ENCODE measurements around the gene WDFY2. TPM values are rescaled to one million over a fixed set of nuclear protein-coding genes. Genes with fewer than 3 reads are reported as not detected.

The WDFY2 gene
- polyA plus RNA-seq, 2 donors = 5.4 to 6.9 TPM

DNA sequence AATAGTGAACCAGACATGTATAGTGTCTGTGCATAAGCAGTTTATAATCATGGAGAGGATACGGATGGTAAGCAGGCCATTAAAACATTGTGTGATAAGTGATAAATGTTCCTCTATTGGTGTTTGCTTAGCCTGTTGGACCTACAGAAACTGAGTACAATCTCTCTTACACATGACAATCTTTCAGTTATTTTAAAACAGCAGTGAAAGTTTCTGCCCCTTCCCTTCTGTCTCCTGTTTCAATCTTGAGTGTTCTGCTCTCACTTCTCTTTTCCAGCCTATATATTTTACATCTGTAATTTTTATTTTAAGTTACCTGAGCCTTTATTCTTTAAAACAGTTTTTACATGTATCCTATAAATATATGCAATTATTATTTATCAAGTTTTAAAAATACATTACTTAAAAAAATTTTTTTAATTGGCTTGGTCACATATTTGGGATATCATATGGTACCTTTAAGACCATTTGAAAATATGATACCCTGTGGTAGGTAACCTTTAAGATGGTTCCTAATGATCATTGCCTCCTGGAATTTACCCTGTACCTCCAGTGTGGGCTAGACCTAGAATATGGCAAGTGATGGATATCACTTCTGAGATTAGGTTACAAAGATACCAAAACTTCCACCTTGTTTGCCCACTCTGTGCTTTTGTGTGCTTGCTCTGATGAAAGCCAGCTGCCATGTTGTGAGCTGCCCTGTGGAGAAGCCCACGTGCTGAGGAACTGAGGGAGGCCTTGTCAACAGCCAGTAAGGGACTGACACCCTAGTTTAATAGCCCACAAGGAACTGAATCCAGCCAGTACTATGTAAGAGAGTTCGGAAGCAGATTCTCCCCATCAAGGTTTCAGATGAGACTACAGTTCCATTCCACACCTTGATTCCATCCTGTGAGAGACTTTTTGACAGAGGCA lies 120.4 kb downstream of the WDFY2 start:
- peaks cover 0 to 4% of the 10 kb centered on the region in 2 donors for H3K36me3 ChIP-seq (ENCODE audit: control insufficient read depth in 2 of 2, insufficient read depth in 2 of 2, low read length in 1 of 2)
- H3K27me3 ChIP-seq (ENCODE audit: control insufficient read depth in 1 of 2, insufficient read depth in 2 of 2, low read length in 2 of 2) = no peaks in the 10 kb centered on the region
- WGBS, 2 donors = 88 to 90% methylated on average over 3 of the region's 3 CpGs

GRCh38 chr13:51707461-51707860 lies 123.2 kb downstream of the WDFY2 start:
- H3K9me3 ChIP-seq (ENCODE audit: control insufficient read depth in 2 of 2, insufficient read depth in 1 of 2, low read depth in 1 of 2, low read length in 1 of 2) = no peaks in the 10 kb centered on the region
- no peak overlapping the region for H3K27ac ChIP-seq (ENCODE audit: low read depth in 2 of 2, low read length in 1 of 2)
- H3K4me3 ChIP-seq (ENCODE audit: low read depth in 1 of 2, low read length in 2 of 2) = no peak overlapping the region
- H3K4me1 ChIP-seq (ENCODE audit: control insufficient read depth in 2 of 2, insufficient read depth in 2 of 2, low read length in 1 of 2) = no peaks in the 10 kb centered on the region
- H3K27me3 ChIP-seq (ENCODE audit: control insufficient read depth in 1 of 2, insufficient read depth in 2 of 2, low read length in 2 of 2) = no peaks in the 10 kb centered on the region
- peaks cover 0 to 4% of the 10 kb centered on the region in 2 donors for H3K36me3 ChIP-seq (ENCODE audit: control insufficient read depth in 2 of 2, insufficient read depth in 2 of 2, low read length in 1 of 2)

More for the DNA sequence above, 120.4 kb downstream of the WDFY2 start:
- Histone ChIP-seq H3K9me3 (ENCODE audit: control insufficient read depth in 2 of 2, insufficient read depth in 1 of 2, low read depth in 1 of 2, low read length in 1 of 2) (no peaks in the 10 kb centered on the region), H3K27ac (ENCODE audit: low read depth in 2 of 2, low read length in 1 of 2) (no peak overlapping the region), H3K4me3 (ENCODE audit: low read depth in 1 of 2, low read length in 2 of 2) (no peak overlapping the region), H3K4me1 (ENCODE audit: control insufficient read depth in 2 of 2, insufficient read depth in 2 of 2, low read length in 1 of 2) (no peaks in the 10 kb centered on the region)

DNA sequence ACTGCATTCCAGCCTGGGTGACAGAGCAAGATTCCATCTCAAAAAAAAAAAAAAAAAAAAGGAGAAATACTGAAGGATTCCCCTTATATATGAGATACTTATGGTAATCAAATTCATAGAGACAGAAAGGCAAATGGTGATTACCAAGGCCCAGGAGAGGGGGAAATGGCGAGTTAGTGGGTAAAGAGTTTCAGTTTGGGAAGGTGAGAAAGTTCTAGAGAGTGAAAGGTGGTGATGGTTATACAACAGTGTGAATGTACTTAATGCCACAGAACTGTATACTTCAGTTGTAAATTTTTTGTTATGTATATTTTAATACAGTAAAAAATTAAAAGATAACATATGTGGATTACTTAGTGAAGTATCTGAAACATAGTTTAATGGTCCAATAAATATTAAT lies 129.5 kb downstream of the WDFY2 start:
- Histone ChIP-seq H3K9me3 (ENCODE audit: control insufficient read depth in 2 of 2, insufficient read depth in 1 of 2, low read depth in 1 of 2, low read length in 1 of 2) (no peaks in the 10 kb centered on the region), H3K27ac (ENCODE audit: low read depth in 2 of 2, low read length in 1 of 2) (no peak overlapping the region), H3K27me3 (ENCODE audit: control insufficient read depth in 1 of 2, insufficient read depth in 2 of 2, low read length in 2 of 2) (no peaks in the 10 kb centered on the region), H3K4me3 (ENCODE audit: low read depth in 1 of 2, low read length in 2 of 2) (no peak overlapping the region), H3K36me3 (ENCODE audit: control insufficient read depth in 2 of 2, insufficient read depth in 2 of 2, low read length in 1 of 2) (no peaks in the 10 kb centered on the region), H3K4me1 (ENCODE audit: control insufficient read depth in 2 of 2, insufficient read depth in 2 of 2, low read length in 1 of 2) (peaks cover 0 to 2% of the 10 kb centered on the region in 2 donors)
- 93 to 96% methylated on average over 1 of the region's 1 CpG for WGBS, 2 donors

DNA sequence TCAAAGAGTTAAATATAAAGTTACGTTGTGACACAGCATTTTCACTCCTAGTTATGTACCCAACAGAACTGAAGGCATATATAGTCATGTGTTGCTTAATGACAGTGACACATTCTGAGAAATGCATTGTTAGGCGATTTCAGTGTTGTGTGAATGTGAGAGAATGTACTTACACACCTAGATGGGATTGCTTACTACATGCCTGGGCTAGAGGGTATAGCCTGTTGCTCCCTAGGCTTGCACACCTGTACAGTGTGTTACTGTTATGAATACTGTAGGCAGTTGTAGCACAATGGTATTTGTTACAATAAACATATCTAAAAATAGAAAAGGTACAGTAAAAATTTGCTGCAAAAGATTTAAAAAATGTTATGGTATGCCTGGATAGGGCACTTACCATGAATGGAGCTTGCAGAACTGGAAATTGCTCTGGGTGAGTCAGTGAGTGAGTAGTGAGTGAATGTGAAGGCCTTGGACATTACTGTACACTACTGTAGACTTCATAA lies 130.5 kb downstream of the WDFY2 start:
- H3K4me1 ChIP-seq (ENCODE audit: control insufficient read depth in 2 of 2, insufficient read depth in 2 of 2, low read length in 1 of 2) = peaks cover 0 to 2% of the 10 kb centered on the region in 2 donors
- peaks cover 0 to 2% of the 10 kb centered on the region in 2 donors for H3K36me3 ChIP-seq (ENCODE audit: control insufficient read depth in 2 of 2, insufficient read depth in 2 of 2, low read length in 1 of 2)
- peak overlapping the region; percentile 78 to 82 for H3K27ac ChIP-seq (ENCODE audit: low read depth in 2 of 2, low read length in 1 of 2)
- H3K9me3 ChIP-seq (ENCODE audit: control insufficient read depth in 2 of 2, insufficient read depth in 1 of 2, low read depth in 1 of 2, low read length in 1 of 2) = no peaks in the 10 kb centered on the region
- no peak overlapping the region for H3K4me3 ChIP-seq (ENCODE audit: low read depth in 1 of 2, low read length in 2 of 2)
- no peaks in the 10 kb centered on the region for H3K27me3 ChIP-seq (ENCODE audit: control insufficient read depth in 1 of 2, insufficient read depth in 2 of 2, low read length in 2 of 2)
- WGBS, 2 donors = 49 to 60% methylated on average over 2 of the region's 2 CpGs

DNA sequence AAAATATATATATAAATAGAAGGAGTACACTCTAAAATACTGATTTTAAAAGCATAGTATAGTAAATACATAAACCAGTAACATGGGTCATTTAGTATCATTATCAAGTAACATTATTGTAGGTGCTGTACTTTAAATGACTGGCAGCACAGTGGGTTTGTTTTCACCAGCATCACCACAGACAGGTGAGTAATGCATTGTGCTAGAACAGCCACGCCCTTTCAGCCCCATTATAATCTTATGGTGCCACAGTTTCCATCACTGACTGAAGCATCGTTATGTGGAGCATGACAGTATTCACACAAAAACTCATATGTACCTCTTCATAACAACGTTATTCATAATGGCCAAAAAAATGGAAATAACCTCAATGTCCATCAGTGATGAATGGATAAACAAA lies 131.4 kb downstream of the WDFY2 start:
- H3K27ac ChIP-seq (ENCODE audit: low read depth in 2 of 2, low read length in 1 of 2) = peak overlapping the region in 1 of 2 donors; percentile 62
- H3K27me3 ChIP-seq (ENCODE audit: control insufficient read depth in 1 of 2, insufficient read depth in 2 of 2, low read length in 2 of 2) = no peaks in the 10 kb centered on the region
- H3K4me3 ChIP-seq (ENCODE audit: low read depth in 1 of 2, low read length in 2 of 2) = no peak overlapping the region
- 82 to 85% methylated on average over 3 of the region's 3 CpGs for WGBS, 2 donors
- peaks cover 0 to 2% of the 10 kb centered on the region in 2 donors for H3K4me1 ChIP-seq (ENCODE audit: control insufficient read depth in 2 of 2, insufficient read depth in 2 of 2, low read length in 1 of 2)
- H3K36me3 ChIP-seq (ENCODE audit: control insufficient read depth in 2 of 2, insufficient read depth in 2 of 2, low read length in 1 of 2) = peaks cover 0 to 2% of the 10 kb centered on the region in 2 donors
- H3K9me3 ChIP-seq (ENCODE audit: control insufficient read depth in 2 of 2, insufficient read depth in 1 of 2, low read depth in 1 of 2, low read length in 1 of 2) = no peaks in the 10 kb centered on the region

DNA sequence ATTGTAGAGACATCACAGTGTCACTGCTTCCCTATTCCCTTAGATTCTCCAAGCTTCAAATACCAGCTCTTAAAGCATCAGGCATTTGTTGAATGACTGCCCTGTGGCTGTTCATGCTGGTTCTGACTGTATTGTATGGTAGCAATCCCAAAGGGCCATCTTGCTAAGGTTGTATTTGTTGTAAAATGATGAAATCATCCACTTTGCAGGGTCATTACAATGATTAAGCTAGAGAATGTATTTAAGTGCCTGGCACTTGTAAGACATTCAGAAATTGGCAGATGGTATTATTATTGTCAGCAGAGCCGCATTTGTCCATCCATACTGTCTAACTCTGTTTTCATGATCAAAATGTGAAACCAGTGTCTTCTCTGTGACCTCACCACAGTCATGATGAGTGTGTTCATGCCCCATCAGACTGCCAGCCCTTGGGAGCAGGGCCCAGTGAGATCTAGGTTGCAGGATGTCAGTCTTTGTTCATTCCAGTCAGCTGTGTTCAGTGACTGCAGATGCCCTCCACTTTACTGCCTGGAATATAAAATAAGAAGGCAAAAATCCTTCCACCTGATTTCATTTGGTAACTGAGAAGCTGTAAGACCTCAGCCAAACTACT lies 133.6 kb downstream of the WDFY2 start:
- H3K36me3 ChIP-seq (ENCODE audit: control insufficient read depth in 2 of 2, insufficient read depth in 2 of 2, low read length in 1 of 2) = peaks cover 0 to 4% of the 10 kb centered on the region in 2 donors
- no peaks in the 10 kb centered on the region for H3K9me3 ChIP-seq (ENCODE audit: control insufficient read depth in 2 of 2, insufficient read depth in 1 of 2, low read depth in 1 of 2, low read length in 1 of 2)
- H3K4me1 ChIP-seq (ENCODE audit: control insufficient read depth in 2 of 2, insufficient read depth in 2 of 2, low read length in 1 of 2) = peaks cover 0 to 2% of the 10 kb centered on the region in 2 donors
- WGBS, 2 donors = 92 to 100% methylated on average over 1 of the region's 1 CpG
- H3K4me3 ChIP-seq (ENCODE audit: low read depth in 1 of 2, low read length in 2 of 2) = no peak overlapping the region
- H3K27me3 ChIP-seq (ENCODE audit: control insufficient read depth in 1 of 2, insufficient read depth in 2 of 2, low read length in 2 of 2) = no peaks in the 10 kb centered on the region
- H3K27ac ChIP-seq (ENCODE audit: low read depth in 2 of 2, low read length in 1 of 2) = no peak overlapping the region

GRCh38 chr13:51719394-51719793 lies 135.1 kb downstream of the WDFY2 start:
- Histone ChIP-seq H3K36me3 (ENCODE audit: control insufficient read depth in 2 of 2, insufficient read depth in 2 of 2, low read length in 1 of 2) (peaks cover 0 to 4% of the 10 kb centered on the region in 2 donors), H3K27ac (ENCODE audit: low read depth in 2 of 2, low read length in 1 of 2) (no peak overlapping the region), H3K4me3 (ENCODE audit: low read depth in 1 of 2, low read length in 2 of 2) (no peak overlapping the region), H3K27me3 (ENCODE audit: control insufficient read depth in 1 of 2, insufficient read depth in 2 of 2, low read length in 2 of 2) (no peaks in the 10 kb centered on the region), H3K9me3 (ENCODE audit: control insufficient read depth in 2 of 2, insufficient read depth in 1 of 2, low read depth in 1 of 2, low read length in 1 of 2) (no peaks in the 10 kb centered on the region), H3K4me1 (ENCODE audit: control insufficient read depth in 2 of 2, insufficient read depth in 2 of 2, low read length in 1 of 2) (peaks cover 0 to 2% of the 10 kb centered on the region in 2 donors)
- WGBS, 2 donors = 96 to 100% methylated on average over 1 of the region's 1 CpG

GRCh38 chr13:51721496-51721895 lies 137.2 kb downstream of the WDFY2 start:
- H3K4me1 ChIP-seq (ENCODE audit: control insufficient read depth in 2 of 2, insufficient read depth in 2 of 2, low read length in 1 of 2) = no peaks in the 10 kb centered on the region
- H3K27me3 ChIP-seq (ENCODE audit: control insufficient read depth in 1 of 2, insufficient read depth in 2 of 2, low read length in 2 of 2) = no peaks in the 10 kb centered on the region
- no peak overlapping the region for H3K4me3 ChIP-seq (ENCODE audit: low read depth in 1 of 2, low read length in 2 of 2)
- peak overlapping the region in 1 of 2 donors; percentile 24 for H3K27ac ChIP-seq (ENCODE audit: low read depth in 2 of 2, low read length in 1 of 2)
- 49 to 53% methylated on average over 3 of the region's 3 CpGs for WGBS, 2 donors
- peaks cover 0 to 4% of the 10 kb centered on the region in 2 donors for H3K36me3 ChIP-seq (ENCODE audit: control insufficient read depth in 2 of 2, insufficient read depth in 2 of 2, low read length in 1 of 2)
- no peaks in the 10 kb centered on the region for H3K9me3 ChIP-seq (ENCODE audit: control insufficient read depth in 2 of 2, insufficient read depth in 1 of 2, low read depth in 1 of 2, low read length in 1 of 2)

GRCh38 chr13:51723529-51723928 lies 139.3 kb downstream of the WDFY2 start:
- Histone ChIP-seq H3K4me3 (ENCODE audit: low read depth in 1 of 2, low read length in 2 of 2) (no peak overlapping the region), H3K9me3 (ENCODE audit: control insufficient read depth in 2 of 2, insufficient read depth in 1 of 2, low read depth in 1 of 2, low read length in 1 of 2) (no peaks in the 10 kb centered on the region), H3K27ac (ENCODE audit: low read depth in 2 of 2, low read length in 1 of 2) (no peak overlapping the region), H3K4me1 (ENCODE audit: control insufficient read depth in 2 of 2, insufficient read depth in 2 of 2, low read length in 1 of 2) (no peaks in the 10 kb centered on the region), H3K27me3 (ENCODE audit: control insufficient read depth in 1 of 2, insufficient read depth in 2 of 2, low read length in 2 of 2) (no peaks in the 10 kb centered on the region), H3K36me3 (ENCODE audit: control insufficient read depth in 2 of 2, insufficient read depth in 2 of 2, low read length in 1 of 2) (peaks cover 0 to 4% of the 10 kb centered on the region in 2 donors)
- 97 to 98% methylated on average over 6 of the region's 6 CpGs for WGBS, 2 donors
